ENCODE data around the gene MBD2. TPM values are rescaled to one million over a fixed set of nuclear protein-coding genes. Genes with fewer than 3 reads are reported as not detected.
A peak's percentile ranks its signal among the peaks of the same experiment; 100 is the strongest.

Gene MBD2
- total RNA-seq (10 to 100 TPM; 15.9 to 74.9 (median 48.2) TPM), polyA plus RNA-seq (10 to 100 TPM; 16.8 to 30.9 TPM)
- long read RNA-seq, donor 1, full-length matches to known transcripts, result 70 of 73 reads
- long read RNA-seq, donor 1, partial matches to known transcripts, result 0 of 73 reads
- long read RNA-seq, donor 1, other reads (novel, unspliced or antisense), result 3 of 73 reads
- long read RNA-seq, donor 2, partial matches to known transcripts, result 0 of 1 reads
- long read RNA-seq, donor 2, other reads (novel, unspliced or antisense), result 1 of 1 reads
- long read RNA-seq, donor 3, full-length matches to known transcripts, result 92 of 99 reads
- long read RNA-seq, donor 3, partial matches to known transcripts, result 1 of 99 reads
- long read RNA-seq, donor 3, other reads (novel, unspliced or antisense), result 6 of 99 reads

GRCh38 chr18:54224379-54225014 lies at the start of gene MBD2:
TSS of gene MBD2 (minus strand) at chr18:54224669. CDS start at chr18:54224559, 110 bp downstream.
- TF ChIP-seq, protein P1, sequence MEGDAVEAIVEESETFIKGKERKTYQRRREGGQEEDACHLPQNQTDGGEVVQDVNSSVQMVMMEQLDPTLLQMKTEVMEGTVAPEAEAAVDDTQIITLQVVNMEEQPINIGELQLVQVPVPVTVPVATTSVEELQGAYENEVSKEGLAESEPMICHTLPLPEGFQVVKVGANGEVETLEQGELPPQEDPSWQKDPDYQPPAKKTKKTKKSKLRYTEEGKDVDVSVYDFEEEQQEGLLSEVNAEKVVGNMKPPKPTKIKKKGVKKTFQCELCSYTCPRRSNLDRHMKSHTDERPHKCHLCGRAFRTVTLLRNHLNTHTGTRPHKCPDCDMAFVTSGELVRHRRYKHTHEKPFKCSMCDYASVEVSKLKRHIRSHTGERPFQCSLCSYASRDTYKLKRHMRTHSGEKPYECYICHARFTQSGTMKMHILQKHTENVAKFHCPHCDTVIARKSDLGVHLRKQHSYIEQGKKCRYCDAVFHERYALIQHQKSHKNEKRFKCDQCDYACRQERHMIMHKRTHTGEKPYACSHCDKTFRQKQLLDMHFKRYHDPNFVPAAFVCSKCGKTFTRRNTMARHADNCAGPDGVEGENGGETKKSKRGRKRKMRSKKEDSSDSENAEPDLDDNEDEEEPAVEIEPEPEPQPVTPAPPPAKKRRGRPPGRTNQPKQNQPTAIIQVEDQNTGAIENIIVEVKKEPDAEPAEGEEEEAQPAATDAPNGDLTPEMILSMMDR (IDR thresholded peaks at IDR 0.05), result peak in 10 of 12 donors; percentile 9 to 64 (median 31)
- TF ChIP-seq POLR2A (IDR thresholded peaks at IDR 0.05), result peak in 1 of 2 donors; percentile 74
- Histone ChIP-seq H3K36me3 (no peaks in the 10 kb centered on the region), H3K4me1 (peaks cover 0 to 45% (median 27%) of the 10 kb centered on the region in 12 donors), H3K9me3 (no peaks in the 10 kb centered on the region), H3K4me3 (peak within 1 kb of the TSS; percentile 50 to 92 (median 77)), H3K27me3 (no peaks in the 10 kb centered on the region), H3K27ac (peak within 1 kb of the TSS in 11 of 12 donors; percentile 59 to 86 (median 73))
- ATAC-seq (peak; percentile 100), DNase-seq (peak; percentile 94 to 97 (median 96))
- WGBS, 4 donors, result 0 to 1% (median 1%) methylated on average over 36 to 66 of the region's 66 CpGs
- intact Hi-C loops (cut with DNase I), result loop anchor here in 9 of 10 donors (1.0 to 10.0 kb wide), 4 partner anchors 43 to 130 kb away; partner anchors contain the start of genes POLI (in 9 of the 9), C18orf54 (in 5 of the 9) and STARD6 (in 5 of the 9)

DNA sequence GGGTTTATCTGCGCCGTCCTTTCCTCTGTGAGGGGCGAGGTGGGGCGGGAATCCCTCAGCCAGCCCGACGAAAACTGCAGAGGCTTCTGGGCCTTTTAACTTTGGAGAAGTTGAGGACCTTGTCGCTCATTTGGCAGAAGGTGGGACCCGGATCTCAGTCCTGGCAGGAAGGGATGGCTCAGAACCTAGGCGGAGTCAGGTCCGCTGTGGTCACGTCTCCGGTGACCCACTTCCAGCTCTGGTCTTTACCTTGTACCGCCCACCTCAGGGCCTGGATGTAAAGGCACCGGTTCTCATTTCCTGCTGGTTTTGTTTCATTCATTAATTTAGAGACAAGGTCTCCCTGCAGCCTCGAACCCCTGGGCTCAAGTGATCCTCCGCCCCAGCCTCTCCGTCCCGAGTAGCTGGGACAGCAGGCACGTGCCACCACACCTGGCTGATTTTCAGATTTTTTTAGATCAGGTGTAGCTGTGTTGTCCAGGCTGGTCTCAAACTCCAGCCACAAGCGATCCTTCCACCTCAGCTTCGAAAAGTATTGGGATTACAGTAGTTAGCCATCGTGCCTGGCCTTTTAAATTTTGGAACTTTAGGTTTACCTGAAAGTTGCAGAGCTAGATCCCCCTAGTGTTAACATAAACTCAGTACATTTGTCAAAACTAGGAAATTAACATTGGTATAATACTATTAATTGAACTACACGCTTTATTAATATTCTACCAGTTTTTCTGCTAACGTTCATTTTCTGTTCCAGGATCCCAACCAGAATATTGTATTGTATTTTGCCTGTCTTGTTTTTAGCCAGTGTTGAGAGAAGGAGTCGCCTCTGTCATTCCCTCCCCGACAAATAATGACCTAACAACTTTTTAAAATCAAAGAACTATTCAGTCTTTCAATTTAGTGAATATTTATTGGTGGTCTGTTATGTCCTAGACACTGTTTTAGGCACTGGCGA lies 45.7 kb upstream of the MBD2 start:
- DNase-seq, result peak in 2 of 5 donors; percentile 55 to 68
- ATAC-seq, result peak; percentile 17 to 61 (median 55)
- peaks cover 0 to 13% (median 0%) of the 10 kb centered on the region in 9 donors for H3K36me3 ChIP-seq
- peak overlapping the region; percentile 60 to 94 (median 86) for H3K4me3 ChIP-seq
- H3K9me3 ChIP-seq, result no peaks in the 10 kb centered on the region
- H3K27ac ChIP-seq, result peak overlapping the region; percentile 80 to 95 (median 94)
- intact Hi-C loops (cut with DNase I), result loop anchor here (1.0 to 5.0 kb wide), 5 partner anchors 38 to 87 kb away; partner anchors contain the start of genes MBD2 (in 7 of the 10), C18orf54 (in 1 of the 10) and STARD6 (in 1 of the 10)
- TF ChIP-seq, protein P1 (IDR thresholded peaks at IDR 0.05), result peak in 11 of 12 donors; percentile 33 to 63 (median 39)
- TF ChIP-seq POLR2A (IDR thresholded peaks at IDR 0.05), result no peak
- no peaks in the 10 kb centered on the region for H3K27me3 ChIP-seq
- 11 to 12% (median 12%) methylated on average over 21 to 27 of the region's 27 CpGs for WGBS, 4 donors
- H3K4me1 ChIP-seq, result peaks cover 0 to 23% (median 11%) of the 10 kb centered on the region in 12 donors

DNA sequence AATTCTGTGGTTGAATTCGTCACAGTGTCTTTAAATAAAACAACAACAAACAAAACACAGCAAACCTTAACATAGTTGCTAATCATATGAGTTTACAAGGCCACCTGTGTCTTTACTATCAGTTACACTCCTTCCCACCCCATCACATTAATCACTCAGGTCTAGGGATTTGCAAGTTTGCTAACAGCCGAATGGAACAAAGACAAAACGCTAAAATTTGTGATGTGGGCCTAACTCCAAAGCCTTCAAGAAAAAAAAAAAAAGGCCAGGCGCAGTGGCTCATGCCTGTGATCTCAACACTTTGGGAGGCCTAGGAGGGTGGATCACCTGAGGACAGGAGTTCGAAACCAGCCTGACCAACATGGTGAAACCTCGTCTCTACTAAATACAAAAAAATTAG lies 44.3 kb upstream of the MBD2 start:
- WGBS, 4 donors, result 58 to 72% (median 69%) methylated on average over 6 of the region's 6 CpGs
- DNase-seq, result no peak
- no peak for ATAC-seq
- H3K36me3 ChIP-seq, result peaks cover 0 to under 1% (median 0%) of the 10 kb centered on the region in 9 donors
- peaks cover 0 to 28% (median 11%) of the 10 kb centered on the region in 12 donors for H3K4me1 ChIP-seq
- TF ChIP-seq POLR2A (IDR thresholded peaks at IDR 0.05), result no peak
- TF ChIP-seq, protein P1 (IDR thresholded peaks at IDR 0.05), result no peak
- no peaks in the 10 kb centered on the region for H3K9me3 ChIP-seq
- peak overlapping the region; percentile 60 to 94 (median 86) for H3K4me3 ChIP-seq
- H3K27ac ChIP-seq, result peak overlapping the region in 11 of 12 donors; percentile 80 to 95 (median 93)
- intact Hi-C loops (cut with DNase I), result loop anchor here (1.0 to 5.0 kb wide), 4 partner anchors 36 to 44 kb away; partner anchors contain the start of gene MBD2 (in 7 of the 10)
- H3K27me3 ChIP-seq, result no peaks in the 10 kb centered on the region
